ENCODE data around the gene ALDH3B2. TPM values are rescaled to one million over a fixed set of nuclear protein-coding genes. Genes with fewer than 3 reads are reported as not detected.
"Not testable (repeated sequence)": the region's sequence is repeated elsewhere in the genome, so short reads cannot be mapped to it uniquely, and the experiment has no call there.

The ALDH3B2 gene
- total RNA-seq, 1 donor from 2014 or later = 0.65 TPM

- TF ChIP-seq CTCF (IDR thresholded peaks at IDR 0.05) = no peak
- Histone ChIP-seq H3K36me3 (no peaks in the 10 kb centered on the region), H3K9me3 (no peaks in the 10 kb centered on the region), H3K4me1 (no peaks in the 10 kb centered on the region), H3K27me3 (ENCODE audit: low read depth) (no peaks in the 10 kb centered on the region), H3K27ac (no peak overlapping the region), H3K4me3 (no peak overlapping the region)
- no peak for DNase-seq
- no peak for ATAC-seq
- intact Hi-C loops (cut with DNase I) = no loop called here
Observed at GRCh38 chr11:67691149-67691548, 16.7 kb upstream of the ALDH3B2 start.

DNA sequence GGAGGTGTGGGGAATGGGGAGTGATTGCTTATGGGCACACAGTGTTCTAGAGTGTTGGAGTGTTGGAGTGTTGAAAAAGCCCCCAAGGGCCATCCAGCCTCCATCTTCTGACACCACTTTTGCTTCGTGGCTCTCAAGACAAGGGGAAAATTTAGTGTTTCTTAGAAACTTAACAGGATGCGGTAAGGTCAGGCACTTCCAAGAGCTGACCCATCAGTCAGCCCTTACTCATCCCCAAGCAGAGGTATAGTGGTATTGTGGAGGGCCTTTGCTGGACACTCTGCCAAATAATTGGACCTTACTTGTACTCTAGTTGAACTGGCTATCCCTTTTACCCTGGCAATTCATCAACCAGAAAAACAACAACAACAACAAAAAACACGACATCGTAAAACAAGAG, 14.8 kb upstream of the ALDH3B2 start:
- Histone ChIP-seq H3K27me3 (ENCODE audit: low read depth) (no peaks in the 10 kb centered on the region), H3K4me3 (no peak overlapping the region), H3K27ac (no peak overlapping the region), H3K36me3 (no peaks in the 10 kb centered on the region), H3K4me1 (no peaks in the 10 kb centered on the region), H3K9me3 (no peaks in the 10 kb centered on the region)
- TF ChIP-seq CTCF (IDR thresholded peaks at IDR 0.05) = no peak
- ATAC-seq (no peak), DNase-seq (no peak)
- intact Hi-C loops (cut with DNase I) = no loop called here

DNA sequence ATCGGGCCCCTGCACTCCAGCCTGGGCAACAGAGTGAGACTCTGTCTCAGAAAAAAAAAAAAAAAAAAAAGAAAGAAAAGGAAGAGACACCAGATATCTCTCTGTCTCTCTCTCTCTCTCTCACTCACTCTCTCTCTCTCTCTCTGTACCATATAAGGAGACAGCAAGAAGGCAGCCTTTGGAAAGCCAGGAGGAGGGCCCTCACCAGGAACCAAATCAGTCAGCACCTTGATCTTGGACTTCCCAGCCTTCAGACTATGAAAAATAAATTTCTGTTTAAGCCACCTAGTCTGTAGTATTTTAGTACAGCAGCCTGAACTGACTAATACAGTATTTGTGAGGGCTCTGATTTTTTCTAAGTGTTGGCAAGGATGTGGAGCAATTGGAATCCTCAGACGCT, 13.6 kb upstream of the ALDH3B2 start:
- Histone ChIP-seq H3K4me3 (no peak overlapping the region), H3K27me3 (ENCODE audit: low read depth) (no peaks in the 10 kb centered on the region), H3K36me3 (no peaks in the 10 kb centered on the region), H3K4me1 (no peaks in the 10 kb centered on the region), H3K9me3 (no peaks in the 10 kb centered on the region), H3K27ac (no peak overlapping the region)
- no peak for TF ChIP-seq CTCF (IDR thresholded peaks at IDR 0.05)
- intact Hi-C loops (cut with DNase I) = no loop called here
- DNase-seq = no peak
- no peak for ATAC-seq

GRCh38 chr11:67685641-67686332, 11.4 kb upstream of the ALDH3B2 start:
- intact Hi-C loops (cut with DNase I); ATAC-seq; DNase-seq; H3K27ac ChIP-seq; H3K36me3 ChIP-seq; H3K4me3 ChIP-seq; H3K27me3 ChIP-seq (ENCODE audit: low read depth); H3K4me1 ChIP-seq; H3K9me3 ChIP-seq: not testable (repeated sequence)

- H3K27me3 ChIP-seq (ENCODE audit: low read depth); H3K27ac ChIP-seq; ATAC-seq; H3K36me3 ChIP-seq; H3K9me3 ChIP-seq; H3K4me3 ChIP-seq; intact Hi-C loops (cut with DNase I); DNase-seq; H3K4me1 ChIP-seq: not testable (repeated sequence)
Observed at GRCh38 chr11:67682126-67683034, 8.0 kb upstream of the ALDH3B2 start.

GRCh38 chr11:67680696-67681470, 6.5 kb upstream of the ALDH3B2 start:
- ATAC-seq = no peak
- intact Hi-C loops (cut with DNase I) = no loop called here
- Histone ChIP-seq H3K27ac (no peak overlapping the region), H3K4me1 (no peaks in the 10 kb centered on the region), H3K36me3 (no peaks in the 10 kb centered on the region), H3K9me3 (no peaks in the 10 kb centered on the region), H3K4me3 (no peak overlapping the region), H3K27me3 (ENCODE audit: low read depth) (no peaks in the 10 kb centered on the region)
- TF ChIP-seq CTCF (IDR thresholded peaks at IDR 0.05) = no peak
- DNase-seq = no peak

Data from lower lobe of right lung (tissue), 2 donors.